Measurements from ENCODE around the gene CDK8.

Gene CDK8

DNA sequence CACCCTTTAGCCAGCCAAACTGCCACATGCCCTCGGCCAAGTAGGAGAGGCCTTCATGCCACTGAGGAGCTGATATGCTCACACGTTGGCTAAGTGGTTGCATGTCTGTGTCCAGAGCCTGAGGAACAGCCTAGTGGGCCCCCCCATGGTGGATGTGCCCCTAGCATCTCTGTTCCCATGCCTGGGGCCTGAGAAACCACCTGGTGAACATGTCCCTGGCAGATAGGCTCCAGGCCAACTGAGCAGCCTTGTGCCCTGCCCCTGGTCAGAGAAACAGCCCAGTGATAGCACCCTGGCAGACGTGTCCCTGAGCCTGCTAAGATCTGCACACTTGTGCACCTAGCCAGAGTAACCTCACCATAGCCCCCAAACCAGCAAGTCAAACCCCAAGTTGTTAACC, 181.7 kb downstream of the CDK8 start:
- no peak overlapping the region for H3K4me3 ChIP-seq (ENCODE audit: insufficient read length, low read depth)
- TF ChIP-seq SUZ12 (IDR thresholded peaks at IDR 0.05; ENCODE audit: extremely low read depth, insufficient read depth, insufficient read length) (no peak), YY1 (IDR thresholded peaks at IDR 0.05; ENCODE audit: insufficient read depth, insufficient read length) (no peak), ZNF274 (IDR thresholded peaks at IDR 0.05; ENCODE audit: low read depth, low read length) (no peak)
- no peaks in the 10 kb centered on the region for H3K27me3 ChIP-seq (ENCODE audit: insufficient read depth, insufficient read length)
- peaks cover 27% of the 10 kb centered on the region for H3K9me3 ChIP-seq (ENCODE audit: insufficient read depth, low read length)
- H3K36me3 ChIP-seq (ENCODE audit: insufficient read depth, insufficient read length, low read length), result no peaks in the 10 kb centered on the region
- H3K9ac ChIP-seq (ENCODE audit: insufficient read length, low read depth), result no peak overlapping the region
- no peak for DNase-seq (ENCODE audit: low read depth, low spot score)
- no peaks in the 10 kb centered on the region for H3K4me1 ChIP-seq (ENCODE audit: insufficient read depth, insufficient read length)

DNA sequence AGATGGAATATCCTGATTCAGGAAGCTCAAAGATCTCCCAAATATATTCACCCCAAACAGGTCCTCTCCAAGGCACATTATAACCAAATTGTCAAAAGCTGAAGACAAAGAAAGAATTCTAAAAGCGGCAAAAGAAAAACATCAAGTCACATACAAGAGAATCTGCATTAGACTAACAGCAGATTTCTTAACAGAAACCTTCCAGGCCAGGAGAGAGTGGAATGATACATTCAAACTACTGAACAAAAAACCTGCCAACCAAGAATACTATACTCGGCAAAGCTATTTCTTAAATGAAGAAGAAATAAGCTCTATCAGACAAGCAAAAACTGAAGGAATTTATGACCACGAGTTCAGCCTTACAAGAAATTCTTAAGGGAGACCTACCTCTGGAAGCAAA, 183.0 kb downstream of the CDK8 start:
- H3K27me3 ChIP-seq (ENCODE audit: insufficient read depth, insufficient read length), result no peaks in the 10 kb centered on the region
- DNase-seq (ENCODE audit: low read depth, low spot score), result no peak
- H3K9ac ChIP-seq (ENCODE audit: insufficient read length, low read depth), result no peak overlapping the region
- no peaks in the 10 kb centered on the region for H3K4me1 ChIP-seq (ENCODE audit: insufficient read depth, insufficient read length)
- H3K9me3 ChIP-seq (ENCODE audit: insufficient read depth, low read length), result peaks cover 27% of the 10 kb centered on the region
- H3K36me3 ChIP-seq (ENCODE audit: insufficient read depth, insufficient read length, low read length), result no peaks in the 10 kb centered on the region
- no peak overlapping the region for H3K4me3 ChIP-seq (ENCODE audit: insufficient read length, low read depth)
- no peak for TF ChIP-seq ZNF274 (IDR thresholded peaks at IDR 0.05; ENCODE audit: low read depth, low read length)
- TF ChIP-seq SUZ12 (IDR thresholded peaks at IDR 0.05; ENCODE audit: extremely low read depth, insufficient read depth, insufficient read length), result no peak
- no peak for TF ChIP-seq YY1 (IDR thresholded peaks at IDR 0.05; ENCODE audit: insufficient read depth, insufficient read length)

DNA sequence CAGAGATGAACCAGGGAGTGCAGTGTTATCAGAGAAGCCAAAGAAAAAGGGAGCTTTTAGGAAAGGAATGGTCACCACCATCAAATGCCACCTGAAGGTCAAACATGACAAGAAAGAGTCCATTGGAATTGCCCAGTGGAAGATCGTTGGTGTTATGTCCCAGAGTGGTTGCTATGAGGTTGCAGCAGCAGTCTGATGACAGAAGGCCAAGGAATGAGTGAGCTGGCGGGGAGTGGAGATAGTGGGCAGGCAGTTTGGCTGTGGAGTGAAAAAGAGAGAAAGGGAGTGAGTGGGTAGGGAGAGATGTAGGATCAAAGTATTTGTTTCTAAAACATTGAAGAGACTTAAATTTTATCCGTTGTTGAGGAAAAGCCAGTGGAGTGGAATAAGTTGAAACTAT, 186.2 kb downstream of the CDK8 start:
- H3K36me3 ChIP-seq (ENCODE audit: insufficient read depth, insufficient read length, low read length), result no peaks in the 10 kb centered on the region
- peaks cover 27% of the 10 kb centered on the region for H3K9me3 ChIP-seq (ENCODE audit: insufficient read depth, low read length)
- H3K4me1 ChIP-seq (ENCODE audit: insufficient read depth, insufficient read length), result no peaks in the 10 kb centered on the region
- no peak overlapping the region for H3K9ac ChIP-seq (ENCODE audit: insufficient read length, low read depth)
- TF ChIP-seq SUZ12 (IDR thresholded peaks at IDR 0.05; ENCODE audit: extremely low read depth, insufficient read depth, insufficient read length), result no peak
- TF ChIP-seq YY1 (IDR thresholded peaks at IDR 0.05; ENCODE audit: insufficient read depth, insufficient read length), result no peak
- no peak for TF ChIP-seq ZNF274 (IDR thresholded peaks at IDR 0.05; ENCODE audit: low read depth, low read length)
- H3K4me3 ChIP-seq (ENCODE audit: insufficient read length, low read depth), result no peak overlapping the region
- H3K27me3 ChIP-seq (ENCODE audit: insufficient read depth, insufficient read length), result no peaks in the 10 kb centered on the region
- no peak for DNase-seq (ENCODE audit: low read depth, low spot score)

DNA sequence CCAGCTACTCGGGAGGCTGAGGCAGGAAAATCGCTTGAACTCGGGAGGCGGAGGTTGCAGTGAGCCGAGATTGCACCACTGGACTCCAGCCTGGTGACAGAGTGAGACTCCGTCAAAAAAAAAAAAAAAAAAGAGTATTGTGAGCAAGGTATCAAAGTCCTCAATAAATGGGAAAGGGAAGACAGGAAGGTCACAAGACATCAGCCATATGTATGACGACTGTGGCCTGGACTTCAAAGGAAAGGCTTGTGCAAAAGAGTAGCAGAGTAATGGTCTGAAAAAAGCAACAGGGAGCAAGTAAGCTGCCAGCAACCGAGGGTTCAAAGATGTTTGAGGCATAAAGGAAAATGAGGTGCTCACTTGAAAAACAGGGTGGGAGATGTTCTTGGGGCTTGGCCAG, 187.5 kb downstream of the CDK8 start:
- H3K27me3 ChIP-seq (ENCODE audit: insufficient read depth, insufficient read length), result no peaks in the 10 kb centered on the region
- H3K4me1 ChIP-seq (ENCODE audit: insufficient read depth, insufficient read length), result no peaks in the 10 kb centered on the region
- TF ChIP-seq SUZ12 (IDR thresholded peaks at IDR 0.05; ENCODE audit: extremely low read depth, insufficient read depth, insufficient read length) (no peak), ZNF274 (IDR thresholded peaks at IDR 0.05; ENCODE audit: low read depth, low read length) (no peak), YY1 (IDR thresholded peaks at IDR 0.05; ENCODE audit: insufficient read depth, insufficient read length) (no peak)

DNA sequence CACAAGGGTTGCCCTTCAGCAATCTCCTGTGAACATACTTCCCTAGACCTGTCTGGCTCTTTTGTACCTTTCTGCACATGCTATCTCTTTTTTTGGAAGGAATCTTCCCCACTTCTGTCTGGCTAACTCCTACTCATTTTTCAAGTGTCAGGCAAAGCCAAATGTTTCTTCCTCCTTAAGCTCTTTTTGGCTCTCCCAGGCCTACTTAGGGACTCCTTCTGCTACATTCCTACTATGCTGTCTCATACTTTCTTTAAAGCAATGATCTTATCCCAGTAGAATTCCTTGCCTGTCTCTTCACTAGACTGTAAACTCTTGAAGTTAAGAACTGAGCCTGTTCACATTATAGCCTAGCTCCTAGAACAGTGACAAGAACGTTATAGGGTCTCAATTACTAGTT, 188.6 kb downstream of the CDK8 start:
- peaks cover 7% of the 10 kb centered on the region for H3K9me3 ChIP-seq (ENCODE audit: insufficient read depth, low read length)
- H3K27me3 ChIP-seq (ENCODE audit: insufficient read depth, insufficient read length), result no peaks in the 10 kb centered on the region
- no peak overlapping the region for H3K4me3 ChIP-seq (ENCODE audit: insufficient read length, low read depth)
- no peak for DNase-seq (ENCODE audit: low read depth, low spot score)
- TF ChIP-seq YY1 (IDR thresholded peaks at IDR 0.05; ENCODE audit: insufficient read depth, insufficient read length) (no peak), ZNF274 (IDR thresholded peaks at IDR 0.05; ENCODE audit: low read depth, low read length) (no peak), SUZ12 (IDR thresholded peaks at IDR 0.05; ENCODE audit: extremely low read depth, insufficient read depth, insufficient read length) (no peak)
- no peak overlapping the region for H3K9ac ChIP-seq (ENCODE audit: insufficient read length, low read depth)
- no peaks in the 10 kb centered on the region for H3K36me3 ChIP-seq (ENCODE audit: insufficient read depth, insufficient read length, low read length)
- no peaks in the 10 kb centered on the region for H3K4me1 ChIP-seq (ENCODE audit: insufficient read depth, insufficient read length)

More for the DNA sequence above, 187.5 kb downstream of the CDK8 start:
- no peaks in the 10 kb centered on the region for H3K36me3 ChIP-seq (ENCODE audit: insufficient read depth, insufficient read length, low read length)
- H3K9me3 ChIP-seq (ENCODE audit: insufficient read depth, low read length), result peaks cover 17% of the 10 kb centered on the region
- H3K4me3 ChIP-seq (ENCODE audit: insufficient read length, low read depth), result no peak overlapping the region
- DNase-seq (ENCODE audit: low read depth, low spot score), result no peak
- no peak overlapping the region for H3K9ac ChIP-seq (ENCODE audit: insufficient read length, low read depth)

DNA sequence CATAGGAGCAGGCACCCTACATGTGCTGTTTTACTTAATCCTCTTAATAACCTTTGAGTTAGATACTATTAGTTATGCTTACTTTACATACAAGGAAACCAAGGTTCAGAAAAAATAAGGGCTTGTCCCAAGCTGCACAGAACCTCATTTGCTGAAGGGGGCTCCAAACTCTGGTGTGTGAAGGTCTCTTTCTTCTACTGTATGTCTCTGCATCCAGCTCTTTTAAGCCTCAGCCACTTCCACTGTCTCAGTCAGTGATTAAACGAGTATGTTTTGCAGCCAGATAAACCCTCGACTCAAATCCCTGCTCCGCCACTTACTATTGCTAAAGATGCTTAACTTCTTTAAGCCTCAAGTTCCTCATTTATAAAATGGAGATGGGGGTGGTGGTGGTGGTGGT, 191.2 kb downstream of the CDK8 start:
- no peak for DNase-seq (ENCODE audit: low read depth, low spot score)
- TF ChIP-seq SUZ12 (IDR thresholded peaks at IDR 0.05; ENCODE audit: extremely low read depth, insufficient read depth, insufficient read length) (no peak), ZNF274 (IDR thresholded peaks at IDR 0.05; ENCODE audit: low read depth, low read length) (no peak), YY1 (IDR thresholded peaks at IDR 0.05; ENCODE audit: insufficient read depth, insufficient read length) (no peak)
- H3K27me3 ChIP-seq (ENCODE audit: insufficient read depth, insufficient read length), result no peaks in the 10 kb centered on the region
- H3K4me1 ChIP-seq (ENCODE audit: insufficient read depth, insufficient read length), result no peaks in the 10 kb centered on the region
- no peak overlapping the region for H3K4me3 ChIP-seq (ENCODE audit: insufficient read length, low read depth)
- no peak overlapping the region for H3K9ac ChIP-seq (ENCODE audit: insufficient read length, low read depth)
- no peaks in the 10 kb centered on the region for H3K36me3 ChIP-seq (ENCODE audit: insufficient read depth, insufficient read length, low read length)
- no peaks in the 10 kb centered on the region; the same call in 1 of the 2 replicates for H3K9me3 ChIP-seq (ENCODE audit: insufficient read depth, low read length)

DNA sequence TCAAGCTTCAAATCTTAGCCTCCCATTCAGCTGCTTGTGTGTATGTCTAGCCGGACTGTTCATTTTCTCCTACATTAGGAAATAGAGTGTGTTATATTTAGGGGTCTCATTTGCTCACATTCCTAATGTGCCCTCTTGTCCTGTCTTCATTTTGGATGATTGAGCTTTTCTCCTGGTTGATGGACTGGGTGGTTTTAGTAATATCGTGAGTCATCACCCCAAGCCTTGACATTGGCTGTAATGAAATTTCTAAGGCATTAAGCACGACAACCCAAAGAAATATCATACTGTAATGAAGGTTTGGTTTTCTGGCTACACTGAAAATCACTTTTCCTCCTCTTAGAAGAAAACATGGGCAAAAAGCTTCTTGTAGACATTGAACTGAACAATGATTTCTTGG, 192.8 kb downstream of the CDK8 start:
- no peaks in the 10 kb centered on the region for H3K36me3 ChIP-seq (ENCODE audit: insufficient read depth, insufficient read length, low read length)
- H3K9me3 ChIP-seq (ENCODE audit: insufficient read depth, low read length), result no peaks in the 10 kb centered on the region; the same call in 1 of the 2 replicates
- no peaks in the 10 kb centered on the region for H3K4me1 ChIP-seq (ENCODE audit: insufficient read depth, insufficient read length)
- H3K9ac ChIP-seq (ENCODE audit: insufficient read length, low read depth), result no peak overlapping the region
- H3K27me3 ChIP-seq (ENCODE audit: insufficient read depth, insufficient read length), result no peaks in the 10 kb centered on the region
- no peak overlapping the region for H3K4me3 ChIP-seq (ENCODE audit: insufficient read length, low read depth)
- TF ChIP-seq YY1 (IDR thresholded peaks at IDR 0.05; ENCODE audit: insufficient read depth, insufficient read length) (no peak), SUZ12 (IDR thresholded peaks at IDR 0.05; ENCODE audit: extremely low read depth, insufficient read depth, insufficient read length) (no peak), ZNF274 (IDR thresholded peaks at IDR 0.05; ENCODE audit: low read depth, low read length) (no peak)
- DNase-seq (ENCODE audit: low read depth, low spot score), result no peak

Data from NT2/D1 (cell line).